OCI-LY1 (cell line): Measurements from ENCODE around the gene LBHD2.

Experiments
- CTCF ChIP-seq: fragments of 200-600 bp; sonication (generic), shearing (Covaris generic); IDR thresholded peaks from 2 replicates; pipeline ENCODE4 v1.5.1; 2017; ENCODE audit warnings: mild to moderate bottlenecking, antibody characterized with exemption, low read length, moderate library complexity, mixed read lengths
- EZH2 ChIP-seq: fragments of 200-600 bp; sonication (generic), shearing (Covaris generic); IDR thresholded peaks from 2 replicates; pipeline ENCODE4 v1.8.0; 2017; ENCODE audit warnings: borderline replicate concordance, mixed run types, mild to moderate bottlenecking, antibody characterized with exemption, low read length, moderate library complexity, mixed read lengths

DNA sequence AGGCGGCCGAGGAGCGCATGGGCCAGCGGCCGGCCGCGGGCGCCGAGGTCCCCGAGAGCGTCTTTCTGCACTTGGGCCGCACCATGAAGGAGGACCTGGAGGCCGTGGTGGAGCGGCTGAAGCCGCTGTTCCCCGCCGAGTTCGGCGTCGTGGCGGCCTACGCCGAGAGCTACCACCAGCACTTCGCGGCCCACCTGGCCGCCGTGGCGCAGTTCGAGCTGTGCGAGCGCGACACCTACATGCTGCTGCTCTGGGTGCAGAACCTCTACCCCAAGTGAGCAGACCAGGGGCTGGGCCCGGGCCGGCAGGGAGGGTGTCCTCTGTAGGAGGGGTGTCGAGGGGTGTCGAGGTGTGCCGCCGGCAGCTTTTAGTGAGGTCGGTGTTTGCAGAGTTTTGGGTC is 43.3 kb downstream of the LBHD2 start:
- TF ChIP-seq CTCF (no peak), EZH2 (no peak)
